Osteoblast (primary cell): Measurements from ENCODE around the gene NUMB. TPM values are rescaled to one million over a fixed set of nuclear protein-coding genes. Genes with fewer than 3 reads are reported as not detected.
A peak's percentile ranks its signal among the peaks of the same experiment; 100 is the strongest.

Experiments used
- DNase-seq: peaks from one replicate; pipeline ENCODE4 v3.0.0; 2011; ENCODE audit warnings: low spot score, mixed read lengths; ENCODE audit not compliant: insufficient read length; ENCODE audit errors: missing footprints
- H2AFZ ChIP-seq: 2 replicates; pipeline ENCODE4 v1.6.0; 2011; ENCODE audit warnings: mild to moderate bottlenecking, low read length
- H3K27ac ChIP-seq: 2 replicates; pipeline ENCODE4 v1.5.1; 2011; ENCODE audit warnings: mild to moderate bottlenecking, low read depth, low read length, moderate library complexity
- H3K27me3 ChIP-seq: 2 replicates; pipeline ENCODE4 v1.6.0; 2012; ENCODE audit warnings: mild to moderate bottlenecking, control low read depth, inconsistent platforms, low read length, moderate library complexity; ENCODE audit not compliant: insufficient read depth
- H3K36me3 ChIP-seq: 2 replicates; pipeline ENCODE4 v1.5.1; 2011; ENCODE audit warnings: mild to moderate bottlenecking, low read length, control low read depth, moderate library complexity; ENCODE audit not compliant: insufficient read depth
- H3K4me1 ChIP-seq: 2 replicates; pipeline ENCODE4 v1.5.1; 2011; ENCODE audit warnings: mild to moderate bottlenecking, low read length, control low read depth, moderate library complexity; ENCODE audit not compliant: insufficient read depth
- H3K4me2 ChIP-seq: 2 replicates; pipeline ENCODE4 v1.6.0; 2011; ENCODE audit warnings: mild to moderate bottlenecking, low read length; ENCODE audit not compliant: insufficient read depth
- H3K4me3 ChIP-seq: fragments of 200-600 bp; sonication (generic); 3 replicates; pipeline ENCODE4 v1.5.1; 2012; ENCODE audit warnings: mild to moderate bottlenecking, low read length, inconsistent platforms; ENCODE audit not compliant: insufficient read depth
- H3K79me2 ChIP-seq: 2 replicates; pipeline ENCODE4 v1.6.0; 2012; ENCODE audit warnings: mild to moderate bottlenecking, low read length, control low read depth, inconsistent platforms; ENCODE audit not compliant: insufficient read depth
- H3K9me3 ChIP-seq: 2 replicates; pipeline ENCODE4 v1.5.1; 2011; ENCODE audit warnings: low read depth, low read length, control low read depth
- H4K20me1 ChIP-seq: 2 replicates; pipeline ENCODE4 v1.6.0; 2012; ENCODE audit warnings: mild to moderate bottlenecking, low read length, control low read depth; ENCODE audit not compliant: insufficient read depth
- CTCF ChIP-seq: IDR thresholded peaks from 2 replicates; pipeline ENCODE4 v1.5.1; 2011; ENCODE audit warnings: mild to moderate bottlenecking, low read depth, low read length, moderate library complexity; ENCODE audit errors: extremely low read depth
- total RNA-seq: library from RNA; depleted of rRNA; stranded (reverse); fragments of >200 nt; gene quantifications from 2 replicates; pipeline ENCODE4 v1.2.3, GENCODE V29; 2012

NUMB gene
- total RNA-seq, 1 donor, result 52.5 TPM

DNA sequence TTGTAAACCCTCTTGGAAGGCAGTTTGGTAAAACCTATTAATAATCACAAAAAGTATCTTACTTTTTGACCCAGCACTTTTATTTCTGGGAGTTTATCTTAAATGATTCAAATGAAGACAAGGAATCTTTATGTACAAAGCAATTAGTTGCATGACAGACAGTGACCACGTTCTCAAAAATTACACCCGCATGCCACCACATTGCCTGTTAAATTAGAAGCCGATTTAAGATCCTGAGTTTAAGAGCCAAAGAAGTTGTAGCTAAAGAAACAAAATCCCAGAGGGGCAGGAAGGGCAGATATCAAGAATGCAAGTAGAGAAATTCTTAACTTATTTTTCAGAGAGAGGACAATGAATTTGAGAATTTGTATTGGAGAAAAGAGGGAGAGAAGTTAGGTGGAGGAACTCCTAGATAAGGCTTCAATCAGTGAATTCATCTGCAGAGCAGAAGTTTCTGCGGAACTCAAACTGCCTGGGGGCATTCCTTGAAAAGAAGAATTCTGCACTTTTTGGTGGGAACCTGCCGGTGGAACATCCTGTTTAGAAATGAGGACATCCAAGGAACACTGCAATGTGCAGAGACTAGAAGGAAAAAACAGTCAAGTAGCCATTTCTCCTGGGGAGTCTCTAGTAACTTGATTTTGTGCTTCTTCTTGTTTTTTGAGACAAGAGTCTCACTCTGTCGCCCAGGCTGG lies 31.3 kb upstream of the NUMB start:
- DNase-seq, result no peak
- Histone ChIP-seq H3K9me3 (no peaks in the 10 kb centered on the region), H3K27ac (no peak overlapping the region), H2AFZ (peak overlapping the region; percentile 9), H3K4me2 (no peak overlapping the region), H3K36me3 (peaks cover 6% of the 10 kb centered on the region), H3K4me3 (no peak overlapping the region), H4K20me1 (peaks cover 17% of the 10 kb centered on the region), H3K4me1 (peaks cover 9% of the 10 kb centered on the region), H3K27me3 (no peaks in the 10 kb centered on the region), H3K79me2 (peaks cover 29% of the 10 kb centered on the region)
- TF ChIP-seq CTCF, result no peak

GRCh38 chr14:73478684-73479083 lies 20.3 kb upstream of the NUMB start:
- TF ChIP-seq CTCF, result no peak
- Histone ChIP-seq H3K9me3 (no peaks in the 10 kb centered on the region), H3K4me2 (no peak overlapping the region), H3K27me3 (no peaks in the 10 kb centered on the region), H3K36me3 (no peaks in the 10 kb centered on the region), H4K20me1 (no peaks in the 10 kb centered on the region), H3K27ac (no peak overlapping the region), H2AFZ (no peak overlapping the region), H3K4me1 (peaks cover 15% of the 10 kb centered on the region), H3K4me3 (no peak overlapping the region), H3K79me2 (no peaks in the 10 kb centered on the region)
- no peak for DNase-seq

GRCh38 chr14:73477618-73478266 lies 19.4 kb upstream of the NUMB start:
- Histone ChIP-seq H3K9me3 (no peaks in the 10 kb centered on the region), H3K36me3 (no peaks in the 10 kb centered on the region), H3K27ac (peak overlapping the region; percentile 68), H3K4me2 (peak overlapping the region; percentile 44), H3K79me2 (no peaks in the 10 kb centered on the region), H4K20me1 (no peaks in the 10 kb centered on the region), H3K4me3 (no peak overlapping the region), H3K27me3 (no peaks in the 10 kb centered on the region), H2AFZ (peak overlapping the region; percentile 51), H3K4me1 (peaks cover 15% of the 10 kb centered on the region)
- DNase-seq, result peak; percentile 87
- TF ChIP-seq CTCF, result no peak

GRCh38 chr14:73476451-73476931 lies 18.1 kb upstream of the NUMB start:
- peak overlapping the region; percentile 16 for H3K4me2 ChIP-seq
- H3K79me2 ChIP-seq, result no peaks in the 10 kb centered on the region
- H3K9me3 ChIP-seq, result no peaks in the 10 kb centered on the region
- peak; percentile 83 for DNase-seq
- TF ChIP-seq CTCF, result no peak
- no peaks in the 10 kb centered on the region for H3K36me3 ChIP-seq
- peak overlapping the region; percentile 89 for H2AFZ ChIP-seq
- peaks cover 15% of the 10 kb centered on the region for H3K4me1 ChIP-seq
- peak overlapping the region; percentile 52 for H3K27ac ChIP-seq
- no peak overlapping the region for H3K4me3 ChIP-seq
- no peaks in the 10 kb centered on the region for H4K20me1 ChIP-seq
- no peaks in the 10 kb centered on the region for H3K27me3 ChIP-seq
